ENCODE results near the gene EIF4ENIF1. TPM values are rescaled to one million over a fixed set of nuclear protein-coding genes. Genes with fewer than 3 reads are reported as not detected.

EIF4ENIF1 gene
- total RNA-seq, 4 donors from 2014 or later, result 14.7 to 20.8 (median 16.9) TPM

DNA sequence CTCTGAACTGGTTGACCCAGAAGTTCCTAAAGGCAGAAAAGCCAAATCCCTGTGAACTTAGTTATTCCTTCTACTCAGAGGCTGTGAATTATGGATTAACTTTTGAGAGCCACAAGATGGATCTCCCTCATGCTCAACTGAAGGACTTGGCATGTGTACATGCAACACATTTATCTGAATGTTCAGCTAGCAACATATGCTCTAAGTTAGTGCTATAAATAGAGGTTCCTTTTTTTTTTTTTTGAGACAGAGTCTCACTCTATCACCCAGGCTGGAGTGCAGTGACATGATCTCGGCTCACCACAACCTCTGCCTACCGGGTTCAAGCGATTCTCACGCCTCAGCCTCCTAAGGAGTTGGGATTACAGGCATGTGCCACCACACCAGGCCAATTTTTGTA lies 40.1 kb downstream of the EIF4ENIF1 start:
- WGBS, 2 donors, result 71 to 82% methylated on average over 4 of the region's 4 CpGs
- no peak for DNase-seq (ENCODE audit: low spot score in 2 of 2)
- H3K4me3 ChIP-seq (ENCODE audit: low read depth, poor library complexity, severe bottlenecking), result no peak overlapping the region
- no peak for TF ChIP-seq POLR2A (IDR thresholded peaks at IDR 0.05)
- intact Hi-C loops (cut with DNase I; ENCODE audit: low total_unique reads), result no loop called here

DNA sequence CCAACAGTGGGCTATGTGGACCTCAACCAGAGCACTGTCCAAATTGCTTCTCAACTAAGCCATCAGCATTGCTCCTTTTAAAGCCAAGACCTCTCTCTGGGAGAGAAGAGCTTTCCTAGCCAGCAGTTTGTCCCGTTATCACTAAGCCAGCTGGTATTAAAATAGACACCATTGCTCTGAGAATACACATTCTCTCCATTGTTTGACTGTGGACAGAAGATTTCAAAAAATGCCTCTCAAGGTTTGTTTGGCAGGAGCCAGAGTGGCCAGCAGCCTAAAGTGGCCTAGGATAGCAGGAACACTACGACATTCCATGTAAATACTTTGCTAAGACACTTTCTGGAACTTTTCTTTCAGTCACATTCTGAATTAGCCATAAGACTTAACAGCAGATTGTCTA lies 41.3 kb downstream of the EIF4ENIF1 start:
- no peak overlapping the region for H3K4me3 ChIP-seq (ENCODE audit: low read depth, poor library complexity, severe bottlenecking)
- TF ChIP-seq, protein P1, sequence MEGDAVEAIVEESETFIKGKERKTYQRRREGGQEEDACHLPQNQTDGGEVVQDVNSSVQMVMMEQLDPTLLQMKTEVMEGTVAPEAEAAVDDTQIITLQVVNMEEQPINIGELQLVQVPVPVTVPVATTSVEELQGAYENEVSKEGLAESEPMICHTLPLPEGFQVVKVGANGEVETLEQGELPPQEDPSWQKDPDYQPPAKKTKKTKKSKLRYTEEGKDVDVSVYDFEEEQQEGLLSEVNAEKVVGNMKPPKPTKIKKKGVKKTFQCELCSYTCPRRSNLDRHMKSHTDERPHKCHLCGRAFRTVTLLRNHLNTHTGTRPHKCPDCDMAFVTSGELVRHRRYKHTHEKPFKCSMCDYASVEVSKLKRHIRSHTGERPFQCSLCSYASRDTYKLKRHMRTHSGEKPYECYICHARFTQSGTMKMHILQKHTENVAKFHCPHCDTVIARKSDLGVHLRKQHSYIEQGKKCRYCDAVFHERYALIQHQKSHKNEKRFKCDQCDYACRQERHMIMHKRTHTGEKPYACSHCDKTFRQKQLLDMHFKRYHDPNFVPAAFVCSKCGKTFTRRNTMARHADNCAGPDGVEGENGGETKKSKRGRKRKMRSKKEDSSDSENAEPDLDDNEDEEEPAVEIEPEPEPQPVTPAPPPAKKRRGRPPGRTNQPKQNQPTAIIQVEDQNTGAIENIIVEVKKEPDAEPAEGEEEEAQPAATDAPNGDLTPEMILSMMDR (IDR thresholded peaks at IDR 0.05), result no peak
- TF ChIP-seq POLR2A (IDR thresholded peaks at IDR 0.05), result no peak
- WGBS, 2 donors, result 95 to 98% methylated on average over 2 of the region's 2 CpGs
- intact Hi-C loops (cut with DNase I; ENCODE audit: low total_unique reads), result no loop called here
- DNase-seq (ENCODE audit: low spot score in 2 of 2), result no peak

DNA sequence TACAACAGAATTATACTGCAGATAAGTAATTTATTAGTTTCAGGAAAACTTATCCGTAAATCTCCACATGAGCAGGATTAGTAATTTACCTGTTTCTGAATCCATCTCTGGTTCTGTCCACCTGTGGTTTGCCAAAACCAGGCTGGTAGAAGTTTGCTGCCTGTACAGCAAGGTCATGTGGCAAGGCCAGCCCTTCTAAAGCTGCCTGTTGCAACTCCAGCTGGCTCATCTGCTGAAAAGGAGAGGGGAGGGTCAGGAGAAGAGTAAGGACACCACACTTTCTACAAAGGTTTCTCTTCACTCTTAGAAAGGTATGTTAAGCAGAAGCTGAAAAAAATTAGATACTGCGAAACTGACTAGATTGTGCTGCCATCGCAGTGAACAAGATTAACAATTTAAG lies 42.3 kb downstream of the EIF4ENIF1 start:
- H3K4me3 ChIP-seq (ENCODE audit: low read depth, poor library complexity, severe bottlenecking), result no peak overlapping the region
- no peak for DNase-seq (ENCODE audit: low spot score in 2 of 2)
- 96 to 97% methylated on average over 3 of the region's 3 CpGs for WGBS, 2 donors
- intact Hi-C loops (cut with DNase I; ENCODE audit: low total_unique reads), result no loop called here
- TF ChIP-seq, protein P1 (IDR thresholded peaks at IDR 0.05), result no peak
- TF ChIP-seq POLR2A (IDR thresholded peaks at IDR 0.05), result no peak

DNA sequence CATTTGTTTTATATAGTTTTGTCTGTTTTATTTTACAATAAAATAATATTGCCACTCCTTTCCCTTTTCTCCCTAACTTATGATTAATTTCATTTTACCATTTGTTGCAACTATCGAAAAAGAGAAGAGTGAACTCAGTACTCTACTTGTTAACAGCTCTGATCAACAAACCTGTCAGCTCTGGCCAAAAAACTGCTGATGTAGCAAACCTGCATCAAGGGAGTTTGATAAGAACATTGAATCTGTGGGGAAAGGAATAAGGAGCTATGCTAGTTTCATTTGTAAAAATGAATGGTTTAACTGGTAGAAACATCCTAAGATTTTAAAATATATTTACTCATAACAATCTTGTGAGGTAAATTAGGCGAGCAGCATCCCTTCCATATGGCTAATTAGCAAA lies 42.9 kb downstream of the EIF4ENIF1 start:
- H3K4me3 ChIP-seq (ENCODE audit: low read depth, poor library complexity, severe bottlenecking), result no peak overlapping the region
- WGBS, 2 donors, result 92% methylated on average over 2 of the region's 2 CpGs
- DNase-seq (ENCODE audit: low spot score in 2 of 2), result no peak
- intact Hi-C loops (cut with DNase I; ENCODE audit: low total_unique reads), result no loop called here
- no peak for TF ChIP-seq POLR2A (IDR thresholded peaks at IDR 0.05)
- TF ChIP-seq, protein P1 (IDR thresholded peaks at IDR 0.05), result no peak

DNA sequence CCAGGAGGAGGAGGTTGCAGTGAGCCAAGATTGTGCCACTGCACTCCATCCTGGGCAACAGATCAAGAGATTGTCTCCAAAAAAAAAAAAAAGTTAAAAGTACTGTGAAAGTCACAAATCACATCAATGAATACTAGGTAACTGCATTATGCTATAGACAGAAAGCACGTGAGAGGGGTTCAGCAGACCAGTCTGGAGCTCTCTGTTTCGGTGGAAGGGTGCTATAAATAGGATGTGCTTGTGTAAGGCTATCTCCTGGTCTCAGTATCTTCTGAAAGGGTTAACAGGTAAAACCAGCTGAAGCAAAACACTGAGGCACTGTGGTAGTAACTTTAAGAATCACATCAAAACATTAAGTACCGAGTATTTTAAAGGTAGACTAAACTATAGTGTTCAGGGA lies 43.4 kb downstream of the EIF4ENIF1 start:
- 73 to 93% methylated on average over 3 of the region's 3 CpGs for WGBS, 2 donors
- no peak for TF ChIP-seq POLR2A (IDR thresholded peaks at IDR 0.05)
- TF ChIP-seq, protein P1 (IDR thresholded peaks at IDR 0.05), result no peak
- intact Hi-C loops (cut with DNase I; ENCODE audit: low total_unique reads), result no loop called here
- DNase-seq (ENCODE audit: low spot score in 2 of 2), result no peak
- H3K4me3 ChIP-seq (ENCODE audit: low read depth, poor library complexity, severe bottlenecking), result no peak overlapping the region

DNA sequence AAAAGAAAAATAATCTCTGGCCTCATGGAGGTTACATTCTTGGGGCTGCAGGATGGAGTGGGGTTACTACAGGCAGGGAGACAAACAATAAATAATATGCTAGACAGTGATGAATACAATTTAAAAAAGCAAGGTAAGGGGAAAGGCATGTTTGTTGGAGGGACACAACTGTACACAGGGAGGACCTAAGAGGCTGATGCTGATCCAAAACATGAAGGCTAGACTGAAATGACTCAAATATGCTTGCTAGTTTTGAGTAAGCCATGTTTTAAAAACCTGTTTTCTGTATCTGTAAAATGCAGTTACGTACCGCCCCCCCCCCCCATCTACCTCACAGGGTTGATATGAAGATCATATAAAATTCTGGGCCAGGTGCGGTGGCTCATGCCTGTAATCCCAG lies 44.0 kb downstream of the EIF4ENIF1 start:
- no peak for DNase-seq (ENCODE audit: low spot score in 2 of 2)
- 93 to 96% methylated on average over 3 of the region's 3 CpGs for WGBS, 2 donors
- no peak overlapping the region for H3K4me3 ChIP-seq (ENCODE audit: low read depth, poor library complexity, severe bottlenecking)
- intact Hi-C loops (cut with DNase I; ENCODE audit: low total_unique reads), result no loop called here
- no peak for TF ChIP-seq POLR2A (IDR thresholded peaks at IDR 0.05)
- TF ChIP-seq, protein P1 (IDR thresholded peaks at IDR 0.05), result no peak
